ENCODE measurements around the gene AXIN1. TPM values are rescaled to one million over a fixed set of nuclear protein-coding genes. Genes with fewer than 3 reads are reported as not detected.

The AXIN1 gene
- total and polyA plus RNA-seq, 9 donors, result 3.7 to 27.2 (median 23.0) TPM

GRCh38 chr16:354971-355461, 2.5 kb upstream of the AXIN1 start:
- H3K4me3 ChIP-seq, result no peak overlapping the region
- no peak overlapping the region for H3K27ac ChIP-seq
- H3K9me3 ChIP-seq, result no peaks in the 10 kb centered on the region
- TF ChIP-seq POLR2A (IDR thresholded peaks at IDR 0.05) (no peak), CTCF (IDR thresholded peaks at IDR 0.05) (no peak), EP300 (IDR thresholded peaks at IDR 0.05) (no peak)
- 90 to 93% (median 93%) methylated on average over 9 to 10 of the region's 10 CpGs for WGBS, 3 donors
- intact Hi-C loops (cut with DNase I), result loop anchor here in 1 of 4 donors (10.0 kb wide), 1 partner anchor 120 kb away; the partner anchor contains the start of gene FAM234A
- DNase-seq, result peak in 2 of 5 donors; percentile 31 to 40
- no peaks in the 10 kb centered on the region for H3K4me1 ChIP-seq (ENCODE audit: insufficient read depth)
- no peaks in the 10 kb centered on the region for H3K27me3 ChIP-seq
- no peaks in the 10 kb centered on the region for H3K36me3 ChIP-seq

GRCh38 chr16:354291-354881, 1.9 kb upstream of the AXIN1 start:
- peak in 3 of 5 donors; percentile 51 to 64 (median 59) for DNase-seq
- WGBS, 3 donors, result 80 to 87% (median 82%) methylated on average over 12 of the region's 12 CpGs
- H3K4me3 ChIP-seq, result no peak overlapping the region
- no peaks in the 10 kb centered on the region for H3K27me3 ChIP-seq
- no peak for TF ChIP-seq POLR2A (IDR thresholded peaks at IDR 0.05)
- TF ChIP-seq CTCF (IDR thresholded peaks at IDR 0.05), result no peak
- TF ChIP-seq EP300 (IDR thresholded peaks at IDR 0.05), result no peak
- H3K36me3 ChIP-seq, result no peaks in the 10 kb centered on the region
- H3K27ac ChIP-seq, result no peak overlapping the region
- intact Hi-C loops (cut with DNase I), result loop anchor here in 1 of 4 donors (10.0 kb wide), 1 partner anchor 120 kb away; the partner anchor contains the start of gene FAM234A
- H3K9me3 ChIP-seq, result no peaks in the 10 kb centered on the region
- no peaks in the 10 kb centered on the region for H3K4me1 ChIP-seq (ENCODE audit: insufficient read depth)

- intact Hi-C loops (cut with DNase I), result loop anchor here in 1 of 4 donors (10.0 kb wide), 1 partner anchor 119 kb away; the partner anchor contains the start of gene FAM234A
- peak in 3 of 5 donors; percentile 42 to 62 (median 62) for DNase-seq
- no peak for TF ChIP-seq CTCF (IDR thresholded peaks at IDR 0.05)
- TF ChIP-seq POLR2A (IDR thresholded peaks at IDR 0.05), result no peak
- TF ChIP-seq EP300 (IDR thresholded peaks at IDR 0.05), result no peak
- H3K27ac ChIP-seq, result peak overlapping the region; percentile 51 to 73
- H3K4me3 ChIP-seq, result peak overlapping the region; percentile 64
- 58 to 66% (median 60%) methylated on average over 25 of the region's 25 CpGs for WGBS, 3 donors
- H3K4me1 ChIP-seq (ENCODE audit: insufficient read depth), result no peaks in the 10 kb centered on the region
- H3K36me3 ChIP-seq, result no peaks in the 10 kb centered on the region
- H3K9me3 ChIP-seq, result no peaks in the 10 kb centered on the region
- H3K27me3 ChIP-seq, result no peaks in the 10 kb centered on the region
Measured at GRCh38 chr16:353404-354290, 1.1 kb upstream of the AXIN1 start.

GRCh38 chr16:351804-352520, 561 bp downstream of the AXIN1 start:
- Histone ChIP-seq H3K27ac (peak overlapping the region; percentile 38 to 59), H3K4me3 (peak overlapping the region; percentile 64), H3K27me3 (no peaks in the 10 kb centered on the region), H3K36me3 (no peaks in the 10 kb centered on the region), H3K4me1 (ENCODE audit: insufficient read depth) (no peaks in the 10 kb centered on the region), H3K9me3 (no peaks in the 10 kb centered on the region)
- TF ChIP-seq CTCF (IDR thresholded peaks at IDR 0.05), result no peak
- no peak for TF ChIP-seq POLR2A (IDR thresholded peaks at IDR 0.05)
- intact Hi-C loops (cut with DNase I), result loop anchor here in 1 of 4 donors (10.0 kb wide), 1 partner anchor 117 kb away; the partner anchor contains the start of gene FAM234A
- DNase-seq, result peak in 4 of 5 donors; percentile 49 to 72 (median 68)
- 0 to 1% (median 1%) methylated on average over 41 to 95 of the region's 95 CpGs for WGBS, 3 donors
